HepG2 (cell line): Measurements from ENCODE around the gene MEGF10. TPM values are rescaled to one million over a fixed set of nuclear protein-coding genes. Genes with fewer than 3 reads are reported as not detected.

Source experiments
- ATAC-seq: fragments of 200-7000 bp; cut with Tn5 transposase; 3 replicates; pipeline ENCODE4 v1.9.1; 2020; ENCODE audit warnings: mild to moderate bottlenecking, moderate library complexity
- BruUV-seq: library from RNA; stranded (reverse); fragments of 400-500 nt; replicated peaks from 2 replicates; lab custom pipeline; 2021; lab: Mats Ljungman, UMichigan
- CTCF ChIA-PET: fragments of 300-600 bp; formaldehyde crosslinking; extraction: SDS; loops from one replicate; lab custom pipeline; 2021; ENCODE audit warnings: low total read pairs, inconsistent platforms, low intra/inter-chr PET ratio; lab: Yijun Ruan, JAX
- POLR2A ChIA-PET: fragments of 350-600 bp; sonication (Branson Sonifier 250); formaldehyde crosslinking; loops from one replicate; lab custom pipeline; 2020; ENCODE audit warnings: antibody characterized with exemption, inconsistent platforms; lab: Yijun Ruan, JAX
- DNase-seq: peaks from one replicate; pipeline ENCODE4 v3.0.0-alpha.2; 2015; ENCODE audit warnings: low spot score
- FAIRE-seq: peaks from 3 replicates; lab custom pipeline; 2011; peaks lifted over from hg19 to GRCh38; lab: Jason Lieb, UNC
- H2AFZ ChIP-seq: one replicate; pipeline ENCODE4 v1.6.1; 2011; ENCODE audit warnings: low read length, inconsistent platforms
- H3K27ac ChIP-seq: fragments of 300-600 bp; 3 replicates; pipeline ENCODE4 v1.8.0; 2011; ENCODE audit warnings: mixed run types, mild to moderate bottlenecking, mixed read lengths, low read length, inconsistent platforms; ENCODE audit not compliant: insufficient read depth; ENCODE audit errors: extremely low read length
- H3K27me3 ChIP-seq, 2 experiments: fragments of 200-600 bp in 1 of 2; 2 replicates in 1 of 2; 3 replicates in 1 of 2; pipeline versions ENCODE4 v1.6.0 to v1.8.0; 2011; ENCODE audit warnings: low read length in 2 of 2, mild to moderate bottlenecking in 2 of 2, moderate library complexity in 2 of 2, inconsistent platforms in 1 of 2; ENCODE audit not compliant: insufficient read depth in 2 of 2, control insufficient read depth in 1 of 2
- H3K36me3 ChIP-seq, 2 experiments: fragments of 200-600 bp in 1 of 2; replicated peaks in 1 of 2; 2 replicates in 1 of 2; 3 replicates in 1 of 2; pipeline versions ENCODE4 v1.5.1 to v1.8.0; 2011; ENCODE audit warnings: low read length in 2 of 2, inconsistent platforms in 1 of 2; ENCODE audit not compliant: insufficient read depth in 2 of 2, control insufficient read depth in 1 of 2
- H3K4me1 ChIP-seq: 2 replicates; pipeline ENCODE4 v1.5.1; 2012; ENCODE audit warnings: low read length, inconsistent platforms; ENCODE audit not compliant: insufficient read depth
- H3K4me2 ChIP-seq: 2 replicates; pipeline ENCODE4 v1.6.0; 2011; ENCODE audit warnings: low read depth, low read length, inconsistent platforms
- H3K4me3 ChIP-seq, 3 experiments: fragments of 200-600 bp in 1 of 3; sonication (generic), shearing (Covaris generic) in 1 of 3; replicated peaks in 1 of 3; 2 replicates each; pipeline ENCODE4 v1.5.1; 2011 to 2016; ENCODE audit warnings: low read length in 3 of 3, inconsistent platforms in 2 of 3, low read depth in 2 of 3, mild to moderate bottlenecking in 2 of 3, control low read depth in 1 of 3, mixed read lengths in 1 of 3; ENCODE audit not compliant: insufficient read depth in 1 of 3
- H3K79me2 ChIP-seq: one replicate; pipeline ENCODE4 v1.6.1; 2011; ENCODE audit warnings: low read length, inconsistent platforms; ENCODE audit not compliant: insufficient read depth
- H3K9ac ChIP-seq: 2 replicates; pipeline ENCODE4 v1.6.0; 2011; ENCODE audit warnings: mild to moderate bottlenecking, low read depth, low read length, inconsistent platforms; ENCODE audit not compliant: insufficient read depth
- H3K9me3 ChIP-seq: 2 replicates; pipeline ENCODE4 v1.5.1; 2012; ENCODE audit warnings: mild to moderate bottlenecking, low read length
- H4K20me1 ChIP-seq: 2 replicates; pipeline ENCODE4 v1.6.0; 2011; ENCODE audit warnings: inconsistent platforms, mild to moderate bottlenecking, low read length, moderate library complexity; ENCODE audit not compliant: insufficient read depth
- ADNP ChIP-seq: sonication (generic); formaldehyde crosslinking; IDR thresholded peaks from 2 replicates; pipeline ENCODE4 v1.4.0; 2020; ENCODE audit warnings: missing genetic modification reagents
- CEBPG ChIP-seq: IDR thresholded peaks from 2 replicates; pipeline ENCODE4 v1.6.1; 2016
- HNF4G ChIP-seq, 2 experiments: sonication (generic) in 1 of 2; formaldehyde crosslinking in 1 of 2; IDR thresholded peaks; 2 replicates each; pipeline versions ENCODE4 v1.4.0 to v1.6.1; 2011 to 2020; ENCODE audit warnings: borderline replicate concordance in 2 of 2, low read depth in 2 of 2, mild to moderate bottlenecking in 2 of 2, low read length in 1 of 2, missing genetic modification reagents in 1 of 2, moderate library complexity in 1 of 2
- SRY ChIP-seq: sonication (generic); formaldehyde crosslinking; IDR thresholded peaks from 2 replicates; pipeline ENCODE4 v1.8.0; 2022; ENCODE audit warnings: mild to moderate bottlenecking, missing genetic modification reagents
- TGIF2 ChIP-seq: IDR thresholded peaks from 2 replicates; pipeline ENCODE4 v1.6.1; 2016; ENCODE audit warnings: control low read depth, missing compliant biosample characterization
- ZBTB1 ChIP-seq: sonication (generic); formaldehyde crosslinking; IDR thresholded peaks from 2 replicates; pipeline ENCODE4 v1.4.0; 2020; ENCODE audit warnings: missing genetic modification reagents, borderline replicate concordance
- ZNF124 ChIP-seq: sonication (generic); formaldehyde crosslinking; IDR thresholded peaks from 2 replicates; pipeline ENCODE4 v1.4.0; 2020; ENCODE audit warnings: missing genetic modification reagents
- ZNF329 ChIP-seq: sonication (generic); formaldehyde crosslinking; IDR thresholded peaks from 2 replicates; pipeline ENCODE4 v1.9.0; 2021; ENCODE audit warnings: low read depth, mild to moderate bottlenecking, missing genetic modification reagents
- WGBS: methylation state at CpG from one replicate; pipeline ENCODE4 v1.1.6; 2017; ENCODE audit warnings: low lambda C conversion rate; 5-methylcytosine and 5-hydroxymethylcytosine counted together
- in situ Hi-C: cut with HindIII; loops from 2 replicates; pipeline ENCODE4 v1.10.0; 2017; ENCODE audit warnings: low pct_unique_long_range_greater_than_20kb; ENCODE audit not compliant: extremely low pct_ligation_motif_present
- intact Hi-C: fragments of 100-400 bp; cut with micrococcal nuclease; formaldehyde crosslinking; loops from one replicate; pipeline ENCODE4 v1.10.0; 2022; ENCODE audit not compliant: unreplicated experiment
- polyA plus RNA-seq, 8 experiments: library from polyadenylated mRNA; depleted of rRNA in 3 of 8; stranded (reverse) in 7 of 8; unstranded in 1 of 8; fragments of >200 nt; fragmentation: Illumina TruSeq in 4 of 8; extraction: Trizol in 4 of 8; gene quantifications; 2 replicates each; pipeline versions ENCODE4 v1.2.1 to v1.2.3, GENCODE V29; 2011 to 2016; ENCODE audit warnings: low read depth in 4 of 8, missing spikeins in 1 of 8, mixed read lengths in 1 of 8; ENCODE audit not compliant: insufficient read depth in 1 of 8
- total RNA-seq, 5 experiments: library from RNA; depleted of rRNA; stranded (reverse); fragments of >200 nt; fragmentation: Illumina TruSeq; extraction: Trizol; gene quantifications; 2 replicates each; pipeline ENCODE4 v1.2.3, GENCODE V29; 2016; ENCODE audit warnings: low read depth in 1 of 5
- TF ChIP-seq, protein P1 (sequence below), 2 experiments: fragments of 450-650 bp in 1 of 2; sonication (generic) in 1 of 2; formaldehyde crosslinking in 1 of 2; IDR thresholded peaks; 2 replicates each; pipeline versions ENCODE4 v1.6.1 to v1.8.0; 2016 to 2022; ENCODE audit warnings: antibody characterized with exemption in 1 of 2, mild to moderate bottlenecking in 1 of 2, missing genetic modification reagents in 1 of 2

Gene MEGF10
- total and polyA plus RNA-seq, 2 of the 13 experiments (the other 11 are each of a cell fraction or from before 2014, with no cell fraction given) = not detected

DNA sequence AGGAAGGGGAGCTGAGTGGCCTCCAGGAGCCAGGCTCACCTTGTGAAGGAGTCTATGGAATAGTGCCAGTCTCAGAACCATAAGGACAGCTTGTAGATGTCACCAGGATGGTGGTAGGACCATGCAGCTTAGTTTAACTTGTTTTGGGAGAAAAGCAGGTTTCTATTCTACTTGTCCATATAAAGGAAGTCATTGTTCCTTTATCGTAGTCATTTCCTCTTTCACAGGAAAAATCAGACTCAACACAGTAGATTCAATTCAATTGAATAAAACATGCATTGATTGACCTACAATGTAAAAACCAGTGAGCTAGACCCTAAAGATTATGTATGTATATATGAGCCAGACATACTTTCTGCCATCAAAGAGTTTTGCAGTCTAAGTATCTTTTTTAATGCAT lies 53.3 kb downstream of the MEGF10 start:
- H3K4me2 ChIP-seq = no peak overlapping the region
- H3K27ac ChIP-seq = no peak overlapping the region
- no peak overlapping the region for H3K9ac ChIP-seq
- DNase-seq = no peak
- BruUV-seq = no TSS peak
- 0% methylated on average over 1 of the region's 1 CpG for WGBS
- no peaks in the 10 kb centered on the region for H3K9me3 ChIP-seq
- no peak for FAIRE-seq
- H3K27me3 ChIP-seq = no peaks in the 10 kb centered on the region; a peak in 1 of 5 replicates
- no peaks in the 10 kb centered on the region for H3K36me3 ChIP-seq
- in situ Hi-C loops = no loop called here
- ChIA-PET POLR2A (no interaction called here), CTCF (no interaction called here)
- intact Hi-C loops = no loop called here
- no peaks in the 10 kb centered on the region for H4K20me1 ChIP-seq
- H3K4me3 ChIP-seq = no peak overlapping the region
- no peak for TF ChIP-seq CEBPG (CRISPR knock-in tag)
- no peak for TF ChIP-seq ZBTB1 (CRISPR knock-in tag)
- no peaks in the 10 kb centered on the region for H3K79me2 ChIP-seq
- no peak for ATAC-seq
- no peak overlapping the region for H2AFZ ChIP-seq
- no peaks in the 10 kb centered on the region for H3K4me1 ChIP-seq

DNA sequence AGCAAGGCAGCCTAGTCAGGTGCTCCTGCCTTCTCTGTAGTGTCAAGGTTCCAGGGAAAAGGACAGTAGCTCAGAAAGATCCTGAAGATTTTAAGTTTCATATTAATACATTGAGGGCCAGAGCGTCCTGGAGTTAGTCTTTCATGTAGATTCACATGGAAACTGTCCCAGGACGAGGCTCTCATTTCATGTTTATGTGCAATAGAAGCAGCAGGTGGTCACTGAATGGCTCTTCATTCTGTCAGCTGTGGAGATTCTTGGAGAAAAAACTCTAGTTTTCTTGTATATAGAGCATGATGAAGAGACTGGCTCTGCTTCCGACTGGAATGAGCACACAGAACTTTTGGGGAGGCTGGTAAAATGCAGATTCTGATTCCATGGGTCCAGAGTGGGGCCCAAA lies 54.3 kb downstream of the MEGF10 start:
- Histone ChIP-seq H3K9me3 (no peaks in the 10 kb centered on the region), H4K20me1 (no peaks in the 10 kb centered on the region), H3K36me3 (no peaks in the 10 kb centered on the region), H3K4me2 (no peak overlapping the region), H3K27ac (no peak overlapping the region), H3K27me3 (no peaks in the 10 kb centered on the region; a peak in 1 of 5 replicates), H3K4me3 (no peak overlapping the region), H3K79me2 (no peaks in the 10 kb centered on the region), H3K4me1 (no peaks in the 10 kb centered on the region), H2AFZ (no peak overlapping the region), H3K9ac (no peak overlapping the region)
- in situ Hi-C loops (no loop called here), intact Hi-C loops (no loop called here)
- FAIRE-seq = no peak
- ATAC-seq = no peak
- BruUV-seq = no TSS peak
- ChIA-PET POLR2A (no interaction called here), CTCF (no interaction called here)
- no peak for DNase-seq
- 8% methylated on average over 3 of the region's 3 CpGs for WGBS
- TF ChIP-seq HNF4G (IDR thresholded peaks at IDR 0.05; ENCODE audit: borderline replicate concordance, low read depth, low read length) (no peak), HNF4G (CRISPR knock-in tag; IDR thresholded peaks at IDR 0.05; ENCODE audit: borderline replicate concordance, low read depth) (no peak), ZNF124 (CRISPR knock-in tag) (no peak), ADNP (CRISPR knock-in tag) (no peak), TGIF2 (CRISPR knock-in tag) (no peak), SRY (CRISPR knock-in tag) (no peak), ZNF329 (CRISPR knock-in tag) (no peak)
- TF ChIP-seq, protein P1, sequence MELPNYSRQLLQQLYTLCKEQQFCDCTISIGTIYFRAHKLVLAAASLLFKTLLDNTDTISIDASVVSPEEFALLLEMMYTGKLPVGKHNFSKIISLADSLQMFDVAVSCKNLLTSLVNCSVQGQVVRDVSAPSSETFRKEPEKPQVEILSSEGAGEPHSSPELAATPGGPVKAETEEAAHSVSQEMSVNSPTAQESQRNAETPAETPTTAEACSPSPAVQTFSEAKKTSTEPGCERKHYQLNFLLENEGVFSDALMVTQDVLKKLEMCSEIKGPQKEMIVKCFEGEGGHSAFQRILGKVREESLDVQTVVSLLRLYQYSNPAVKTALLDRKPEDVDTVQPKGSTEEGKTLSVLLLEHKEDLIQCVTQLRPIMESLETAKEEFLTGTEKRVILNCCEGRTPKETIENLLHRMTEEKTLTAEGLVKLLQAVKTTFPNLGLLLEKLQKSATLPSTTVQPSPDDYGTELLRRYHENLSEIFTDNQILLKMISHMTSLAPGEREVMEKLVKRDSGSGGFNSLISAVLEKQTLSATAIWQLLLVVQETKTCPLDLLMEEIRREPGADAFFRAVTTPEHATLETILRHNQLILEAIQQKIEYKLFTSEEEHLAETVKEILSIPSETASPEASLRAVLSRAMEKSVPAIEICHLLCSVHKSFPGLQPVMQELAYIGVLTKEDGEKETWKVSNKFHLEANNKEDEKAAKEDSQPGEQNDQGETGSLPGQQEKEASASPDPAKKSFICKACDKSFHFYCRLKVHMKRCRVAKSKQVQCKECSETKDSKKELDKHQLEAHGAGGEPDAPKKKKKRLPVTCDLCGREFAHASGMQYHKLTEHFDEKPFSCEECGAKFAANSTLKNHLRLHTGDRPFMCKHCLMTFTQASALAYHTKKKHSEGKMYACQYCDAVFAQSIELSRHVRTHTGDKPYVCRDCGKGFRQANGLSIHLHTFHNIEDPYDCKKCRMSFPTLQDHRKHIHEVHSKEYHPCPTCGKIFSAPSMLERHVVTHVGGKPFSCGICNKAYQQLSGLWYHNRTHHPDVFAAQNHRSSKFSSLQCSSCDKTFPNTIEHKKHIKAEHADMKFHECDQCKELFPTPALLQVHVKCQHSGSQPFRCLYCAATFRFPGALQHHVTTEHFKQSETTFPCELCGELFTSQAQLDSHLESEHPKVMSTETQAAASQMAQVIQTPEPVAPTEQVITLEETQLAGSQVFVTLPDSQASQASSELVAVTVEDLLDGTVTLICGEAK (IDR thresholded peaks at IDR 0.05) = no peak
- TF ChIP-seq, protein P1 (CRISPR knock-in tag; IDR thresholded peaks at IDR 0.05) = no peak
